Neural cell (in vitro differentiated cells): ENCODE measurements around the gene DCAF8.

Experiments
- EZH2 ChIP-seq: fragments of 200-600, 300-800 bp; shearing (Covaris generic), sonication (generic); IDR thresholded peaks from 2 replicates; pipeline ENCODE4 v1.6.1; 2014; ENCODE audit warnings: antibody characterized with exemption, low read length, borderline replicate concordance, mild to moderate bottlenecking; ENCODE audit not compliant: insufficient read depth, poor library complexity, severe bottlenecking
- POLR2AphosphoS5 ChIP-seq: IDR thresholded peaks from 2 replicates; pipeline ENCODE4 v1.6.1; 2012

DNA sequence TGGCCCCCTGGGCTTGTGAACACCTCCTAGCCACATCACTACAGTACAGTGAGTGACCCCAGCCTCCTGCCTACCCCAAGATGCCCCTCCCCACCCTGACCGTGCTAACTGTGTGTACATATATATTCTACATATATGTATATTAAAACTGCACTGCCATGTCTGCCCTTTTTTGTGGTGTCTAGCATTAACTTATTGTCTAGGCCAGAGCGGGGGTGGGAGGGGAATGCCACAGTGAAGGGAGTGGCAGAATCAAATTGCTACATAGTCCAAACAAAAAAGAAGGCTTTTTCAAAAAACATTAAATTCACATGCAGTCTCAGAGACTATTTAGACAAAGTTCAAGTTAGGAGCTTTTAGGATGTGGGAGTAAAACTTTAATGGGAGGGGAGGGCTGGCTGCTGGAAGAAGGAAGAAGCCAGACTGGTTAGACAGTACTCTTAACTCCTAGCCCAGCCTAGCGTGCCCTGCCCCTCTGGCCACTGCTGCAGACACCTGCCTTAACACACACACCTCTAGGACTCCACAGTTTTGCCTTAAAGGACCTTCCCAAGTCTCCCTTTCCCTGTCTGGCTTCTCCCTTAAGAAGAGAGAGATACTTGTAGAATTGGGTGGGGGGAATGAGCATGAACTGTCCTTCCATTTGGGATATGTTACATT, 47.7 kb downstream of the DCAF8 start:
- no peak for TF ChIP-seq POLR2AphosphoS5
- no peak for TF ChIP-seq EZH2
